D721Med (cell line): ENCODE measurements around the gene NR2C2AP.

Experiments used
- DNase-seq: peaks from one replicate; pipeline ENCODE4 v3.0.0; 2011; ENCODE audit warnings: low spot score; ENCODE audit not compliant: insufficient read length
- FAIRE-seq: peaks from 2 replicates; lab custom pipeline; 2011; peaks lifted over from hg19 to GRCh38; lab: Jason Lieb, UNC
- CTCF ChIP-seq: IDR thresholded peaks from 2 replicates; pipeline ENCODE4 v1.5.1; 2012; ENCODE audit warnings: mild to moderate bottlenecking, control low read depth; ENCODE audit not compliant: insufficient read depth; ENCODE audit errors: missing control alignments

NR2C2AP gene

GRCh38 chr19:19215792-19216191, 12.6 kb upstream of the NR2C2AP start:
- FAIRE-seq (no peak), DNase-seq (no peak)
- no peak for TF ChIP-seq CTCF

- FAIRE-seq (no peak), DNase-seq (no peak)
- TF ChIP-seq CTCF = no peak
Observed at GRCh38 chr19:19214892-19215291, 11.7 kb upstream of the NR2C2AP start.

- no peak for FAIRE-seq
- no peak for TF ChIP-seq CTCF
- no peak for DNase-seq
Observed at GRCh38 chr19:19214159-19214490, 10.9 kb upstream of the NR2C2AP start.

- TF ChIP-seq CTCF = no peak
- FAIRE-seq = no peak
- no peak for DNase-seq
Observed at GRCh38 chr19:19213426-19214158, 10.4 kb upstream of the NR2C2AP start.

GRCh38 chr19:19212916-19213315, 9.7 kb upstream of the NR2C2AP start:
- no peak for FAIRE-seq
- TF ChIP-seq CTCF = no peak

GRCh38 chr19:19211499-19212420, 8.5 kb upstream of the NR2C2AP start, which contains the start of gene NCAN:
TSS of gene NCAN (plus strand) at chr19:19211958. CDS start at chr19:19216954, 4,996 bp downstream.
- TF ChIP-seq CTCF = no peak
- no peak for DNase-seq
- no peak for FAIRE-seq

More at GRCh38 chr19:19212916-19213315, 9.7 kb upstream of the NR2C2AP start:
- no peak for DNase-seq
